DMS 273 treated with DMSO at 0.1 percent for 48 hours (cell line): ENCODE data around the gene AVP.
"Not testable (repeated sequence)": the region's sequence is repeated elsewhere in the genome, so short reads cannot be mapped to it uniquely, and the experiment has no call there.

Experiments used
- DNase-seq: peaks from one replicate; lab custom pipeline; 2025; lab: John Stamatoyannopoulos, UW

AVP gene, protein sequence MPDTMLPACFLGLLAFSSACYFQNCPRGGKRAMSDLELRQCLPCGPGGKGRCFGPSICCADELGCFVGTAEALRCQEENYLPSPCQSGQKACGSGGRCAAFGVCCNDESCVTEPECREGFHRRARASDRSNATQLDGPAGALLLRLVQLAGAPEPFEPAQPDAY

DNA sequence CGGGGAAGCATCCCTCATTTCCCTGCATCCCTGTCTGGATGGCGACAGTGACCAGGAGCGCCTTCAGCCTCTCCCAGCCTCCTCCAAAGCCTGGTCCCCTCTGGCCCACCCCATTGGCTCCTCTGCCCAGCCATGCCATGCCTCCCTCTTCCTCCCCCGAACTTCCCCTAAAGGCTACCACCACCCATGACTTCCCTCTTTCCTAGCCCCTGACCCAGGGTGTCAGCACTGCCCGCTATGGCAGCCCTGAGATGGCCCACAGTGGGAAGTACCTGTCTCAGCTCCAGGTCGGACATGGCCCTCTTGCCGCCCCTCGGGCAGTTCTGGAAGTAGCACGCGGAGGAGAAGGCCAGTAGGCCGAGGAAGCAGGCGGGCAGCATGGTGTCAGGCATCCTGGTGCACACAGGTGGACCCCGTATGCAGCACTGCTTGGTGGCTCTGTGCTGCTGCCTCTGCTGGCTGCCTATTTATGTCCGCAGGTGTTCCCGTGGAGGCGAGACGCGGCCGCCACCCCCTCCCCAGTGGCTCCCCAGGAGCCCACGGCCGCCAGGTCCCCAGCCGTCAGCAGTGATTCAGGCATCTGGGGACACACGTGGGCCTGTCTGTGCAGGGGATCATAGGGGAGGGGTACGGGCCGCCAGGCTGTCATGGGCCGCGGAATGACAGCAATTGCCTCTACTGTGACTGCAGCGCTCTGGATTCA is at the start of gene AVP:
AVP (minus strand) TSS at position 442 of the 703 bp plus-strand sequence; CDS start at position 392, 50 bp downstream.
- no peak for DNase-seq

DNA sequence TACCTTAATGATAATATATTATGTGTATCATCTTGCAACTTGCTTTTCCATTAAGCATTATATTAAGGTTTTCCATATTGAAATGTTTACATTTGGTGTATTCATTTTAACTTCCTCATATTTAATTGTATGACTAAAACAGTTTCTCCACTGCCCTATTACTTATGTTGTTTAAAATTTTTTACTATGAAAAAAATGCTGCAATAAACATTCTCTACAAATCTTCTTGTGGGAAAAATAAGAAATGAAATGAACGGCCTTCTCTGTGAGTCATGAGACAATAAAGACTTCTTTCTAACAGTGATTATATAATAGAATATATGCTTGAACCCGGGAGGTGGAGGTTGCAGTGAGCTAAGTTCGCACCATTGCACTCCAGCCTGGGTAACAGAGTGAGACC is 49.6 kb upstream of the AVP start:
- DNase-seq = no peak

DNA sequence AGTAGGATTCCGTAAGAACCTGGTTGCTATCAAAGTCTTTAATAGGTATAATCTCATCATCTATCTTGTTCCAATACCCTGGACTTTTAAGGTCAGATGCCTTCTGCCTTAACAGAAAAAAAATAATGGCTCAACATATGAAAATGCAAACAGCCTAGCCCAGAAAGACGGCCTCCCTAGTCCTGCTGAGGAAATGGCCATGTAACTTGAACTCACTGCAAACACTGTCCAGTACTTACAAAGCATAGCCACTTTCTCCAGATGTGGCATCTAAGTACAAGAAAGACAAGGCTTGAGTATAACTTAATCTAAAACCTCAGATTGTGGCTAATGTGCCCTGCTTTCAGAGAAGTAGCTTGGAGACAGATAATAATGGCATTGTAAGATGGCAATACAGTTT is 48.6 kb upstream of the AVP start:
- no peak for DNase-seq

DNA sequence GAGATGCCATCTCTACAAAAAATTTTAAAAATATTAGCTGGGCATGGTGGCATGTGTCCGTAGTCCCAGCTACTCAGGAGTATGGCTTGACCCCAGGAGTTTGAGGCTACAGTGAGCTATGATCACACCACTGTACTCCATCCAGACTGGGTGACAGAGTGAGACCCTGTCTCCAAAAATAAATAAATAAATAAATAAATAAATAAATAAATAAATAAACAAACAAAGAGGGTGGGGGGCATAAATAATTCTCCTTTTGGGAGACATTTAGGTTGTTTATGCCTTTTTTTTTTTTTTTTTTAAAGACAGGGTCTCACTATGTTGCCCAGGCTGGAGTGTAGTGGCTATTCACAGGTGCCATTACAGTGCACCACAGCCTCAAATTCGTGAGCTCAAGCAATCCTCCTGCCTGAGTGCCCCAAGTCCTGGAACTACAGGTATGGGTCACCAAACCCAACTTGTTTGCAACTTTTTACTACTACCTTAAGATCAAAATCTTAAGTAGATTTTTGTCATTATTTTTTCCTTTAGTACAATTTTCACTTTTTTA is 45.6 kb upstream of the AVP start:
- DNase-seq = no peak

DNA sequence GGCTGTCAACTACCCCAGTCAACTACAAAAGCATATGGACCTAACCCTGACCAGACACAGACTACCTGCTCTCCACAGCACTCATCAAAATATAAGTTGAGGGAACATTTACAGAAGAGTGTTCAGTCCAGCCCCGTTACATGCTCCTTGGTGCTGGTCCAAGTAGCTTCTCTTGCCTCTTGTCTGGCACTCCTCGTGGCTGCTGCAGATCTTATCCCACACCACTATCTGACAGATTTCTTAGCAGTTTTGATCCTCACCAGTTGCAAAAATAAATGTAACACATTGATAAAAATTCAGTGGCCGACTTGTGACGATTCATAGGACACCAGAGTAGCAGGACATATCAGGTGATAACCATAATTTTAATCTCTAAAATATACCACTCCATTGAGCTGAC is 44.6 kb upstream of the AVP start:
- no peak for DNase-seq

DNA sequence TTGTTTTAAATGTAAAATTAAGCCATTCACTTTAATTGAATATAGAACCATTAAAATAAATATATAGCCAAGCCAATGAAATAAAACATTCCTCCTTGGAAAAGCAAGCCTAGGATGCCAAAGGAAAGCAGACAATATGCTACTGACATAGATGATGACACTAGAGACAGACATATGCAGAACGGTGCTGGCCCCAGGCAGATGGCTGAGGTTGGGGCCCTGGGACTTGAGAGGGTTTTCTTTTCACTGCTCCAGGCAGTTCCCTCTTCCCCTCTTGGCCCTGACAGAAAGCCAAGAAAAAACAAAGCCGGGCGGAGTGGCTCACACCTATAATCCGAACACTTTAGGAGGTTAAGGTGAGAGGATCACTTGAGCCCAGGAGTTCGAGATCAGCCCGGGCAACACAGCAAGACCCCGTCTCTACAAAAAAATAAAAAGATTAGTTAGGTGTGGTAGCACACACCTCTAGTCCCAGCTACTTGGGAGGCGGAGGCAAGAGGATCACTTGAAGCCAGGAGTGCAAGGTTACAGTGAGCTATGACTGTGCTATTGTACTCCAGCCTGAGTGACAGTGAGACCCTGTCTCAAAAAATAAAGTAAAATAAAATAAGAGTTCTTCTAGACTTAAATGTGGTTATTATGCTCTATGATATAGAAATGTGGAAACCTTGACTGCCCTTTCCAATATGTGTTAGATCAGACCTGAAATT is 43.9 kb upstream of the AVP start:
- DNase-seq = no peak

DNA sequence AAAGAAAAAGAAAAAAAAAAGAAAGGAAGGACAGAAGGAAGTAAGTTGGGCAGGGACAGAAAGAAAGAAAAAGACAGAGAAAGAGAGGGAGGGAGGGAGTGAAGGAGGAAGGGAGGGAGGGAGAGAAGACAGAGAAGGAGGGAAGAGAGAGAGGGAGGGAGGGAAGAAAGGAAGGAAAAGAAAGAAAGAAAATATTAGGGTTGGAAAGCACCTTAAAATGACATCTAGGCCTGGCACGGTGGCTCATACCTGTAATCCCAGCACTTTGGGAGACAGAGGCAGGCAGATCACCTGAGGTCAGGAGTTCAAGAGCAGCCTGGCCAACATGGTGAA is 42.0 kb upstream of the AVP start:
- DNase-seq = no peak

DNA sequence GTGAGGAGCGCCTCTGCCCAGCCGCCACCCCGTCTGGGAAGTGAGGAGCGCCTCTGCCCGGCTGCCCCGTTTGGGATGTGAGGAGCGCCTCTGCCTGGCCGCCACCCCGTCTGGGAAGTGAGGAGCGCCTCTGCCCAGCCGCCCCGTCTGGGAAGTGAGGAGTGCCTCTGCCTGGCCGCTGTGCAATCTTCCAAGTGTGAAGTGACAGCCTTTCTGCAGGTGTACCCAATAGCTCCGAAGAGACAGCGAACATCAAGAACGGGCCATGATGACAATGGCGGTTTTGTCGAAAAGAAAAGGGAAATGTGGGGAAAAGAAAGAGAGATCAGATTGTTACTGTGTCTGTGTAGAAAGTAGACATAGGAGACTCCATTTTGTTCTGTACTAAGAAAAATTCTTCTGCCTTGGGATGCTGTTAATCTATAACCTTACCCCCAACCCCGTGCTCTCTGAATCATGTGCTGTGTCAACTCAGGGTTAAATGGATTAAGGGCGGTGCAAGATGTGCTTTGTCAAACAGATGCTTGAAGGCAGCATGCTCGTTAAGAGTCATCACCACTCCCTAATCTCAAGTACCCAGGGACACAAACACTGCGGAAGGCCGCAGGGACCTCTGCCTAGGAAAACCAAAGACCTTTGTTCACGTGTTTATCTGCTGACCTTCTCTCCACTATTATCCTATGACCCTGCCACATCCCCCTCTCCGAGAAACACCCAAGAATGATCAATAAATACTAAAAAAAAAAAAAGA is 41.4 kb upstream of the AVP start:
- not testable (repeated sequence) for DNase-seq

DNA sequence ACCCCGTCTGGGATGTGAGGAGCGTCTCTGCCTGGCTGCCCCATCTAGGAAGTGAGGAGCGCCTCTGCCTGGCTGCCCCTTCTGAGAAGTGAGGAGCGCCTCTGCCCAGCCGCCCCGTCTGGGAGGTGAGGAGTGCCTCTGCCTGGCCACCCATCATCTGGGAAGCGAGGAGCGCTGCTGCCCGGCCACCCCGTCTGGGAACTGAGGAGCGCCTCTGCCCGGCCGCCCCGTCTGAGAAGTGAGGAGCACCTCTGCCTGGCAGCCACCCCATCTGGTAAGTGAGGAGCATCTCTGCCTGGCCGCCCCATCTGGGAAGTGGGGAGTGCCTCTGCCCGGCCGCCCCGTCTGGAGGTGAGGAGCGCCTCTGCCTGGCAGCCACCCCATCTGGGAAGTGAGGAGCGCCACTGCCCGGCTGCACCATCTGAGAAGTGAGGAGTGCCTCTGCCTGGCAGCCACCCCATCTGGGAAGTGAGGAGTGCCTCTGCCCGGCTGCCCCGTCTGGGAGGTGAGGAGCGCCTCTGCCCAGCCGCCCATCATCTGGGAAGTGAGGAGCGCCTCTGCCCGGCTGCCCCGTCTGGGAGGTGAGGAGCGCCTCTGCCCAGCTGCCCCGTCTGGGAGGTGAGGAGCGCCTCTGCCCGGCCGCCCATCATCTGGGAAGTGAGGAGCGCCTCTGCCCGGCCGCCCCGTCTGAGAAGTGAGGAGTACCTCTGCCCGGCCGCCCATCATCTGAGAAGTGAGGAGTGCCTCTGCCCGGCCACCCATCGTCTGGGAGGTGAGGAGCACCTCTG is 40.4 kb upstream of the AVP start:
- DNase-seq = not testable (repeated sequence)

DNA sequence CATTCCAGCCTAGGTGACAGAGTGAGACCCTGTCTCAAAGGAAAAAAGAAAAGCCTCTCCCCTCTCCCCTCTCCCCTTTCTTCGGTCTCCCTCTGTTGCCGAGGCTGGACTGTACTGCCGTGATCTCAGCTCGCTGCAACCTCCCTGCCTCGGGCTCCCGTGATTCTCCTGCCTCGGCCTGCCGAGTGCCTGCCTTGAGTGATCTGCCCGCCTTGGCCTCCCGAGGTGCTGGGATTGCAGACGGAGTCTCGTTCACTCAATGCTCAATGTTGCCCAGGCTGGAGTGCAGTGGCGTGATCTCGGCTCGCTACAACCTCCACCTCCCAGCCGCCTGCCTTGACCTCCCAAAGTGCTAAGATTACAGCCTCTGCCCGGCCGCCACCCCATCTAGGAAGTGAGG is 39.6 kb upstream of the AVP start:
- DNase-seq = not testable (repeated sequence)

DNA sequence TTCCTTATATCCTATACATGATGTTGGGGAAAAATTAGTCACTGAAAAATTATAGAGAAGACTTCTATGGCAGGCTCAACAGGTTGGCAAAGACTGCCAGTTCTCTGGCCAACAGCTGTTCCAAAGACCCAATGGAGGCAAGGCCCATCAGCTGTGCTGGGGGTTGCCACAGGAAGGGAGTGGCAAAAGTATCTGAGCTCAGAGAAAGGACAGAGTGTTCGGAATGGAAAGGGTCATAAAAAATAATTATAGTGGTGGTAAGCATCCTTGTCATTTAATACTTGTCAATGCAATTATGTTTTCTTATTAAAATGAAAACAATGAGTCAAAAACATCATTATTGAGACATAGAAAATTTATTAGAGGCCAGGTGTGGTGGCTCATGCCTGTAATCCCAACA is 39.0 kb upstream of the AVP start:
- DNase-seq = no peak

DNA sequence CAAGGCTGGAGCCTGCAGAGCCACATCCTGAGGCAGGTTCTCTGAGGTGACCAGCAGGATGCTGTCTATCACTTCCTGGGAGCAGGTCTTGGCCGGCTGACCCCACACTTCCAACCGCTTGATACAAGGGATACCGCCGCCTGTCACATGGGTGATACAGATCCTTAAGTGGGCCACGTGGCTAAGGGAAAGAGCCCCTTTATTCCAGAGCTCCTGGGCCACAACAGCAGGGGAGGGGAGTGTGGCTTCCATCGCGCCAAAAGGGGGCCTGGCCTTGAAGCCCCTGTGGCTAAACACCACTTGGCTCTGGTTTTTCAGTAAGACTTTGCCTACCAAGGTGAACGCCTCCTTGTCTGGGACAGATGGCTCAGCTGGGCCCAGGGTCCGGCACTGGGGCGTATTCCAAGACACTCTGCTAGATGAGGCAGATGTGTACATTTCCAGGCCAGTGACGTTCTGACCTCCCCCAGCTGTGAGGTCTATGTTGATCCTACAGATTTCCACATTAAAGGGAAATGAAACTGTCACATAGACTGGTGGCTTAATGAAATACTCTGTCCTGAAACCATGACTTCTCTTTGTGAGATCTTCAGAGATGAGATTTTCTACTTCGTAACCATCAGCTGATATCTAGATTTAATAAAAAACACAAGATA is 37.6 kb upstream of the AVP start:
- no peak for DNase-seq

DNA sequence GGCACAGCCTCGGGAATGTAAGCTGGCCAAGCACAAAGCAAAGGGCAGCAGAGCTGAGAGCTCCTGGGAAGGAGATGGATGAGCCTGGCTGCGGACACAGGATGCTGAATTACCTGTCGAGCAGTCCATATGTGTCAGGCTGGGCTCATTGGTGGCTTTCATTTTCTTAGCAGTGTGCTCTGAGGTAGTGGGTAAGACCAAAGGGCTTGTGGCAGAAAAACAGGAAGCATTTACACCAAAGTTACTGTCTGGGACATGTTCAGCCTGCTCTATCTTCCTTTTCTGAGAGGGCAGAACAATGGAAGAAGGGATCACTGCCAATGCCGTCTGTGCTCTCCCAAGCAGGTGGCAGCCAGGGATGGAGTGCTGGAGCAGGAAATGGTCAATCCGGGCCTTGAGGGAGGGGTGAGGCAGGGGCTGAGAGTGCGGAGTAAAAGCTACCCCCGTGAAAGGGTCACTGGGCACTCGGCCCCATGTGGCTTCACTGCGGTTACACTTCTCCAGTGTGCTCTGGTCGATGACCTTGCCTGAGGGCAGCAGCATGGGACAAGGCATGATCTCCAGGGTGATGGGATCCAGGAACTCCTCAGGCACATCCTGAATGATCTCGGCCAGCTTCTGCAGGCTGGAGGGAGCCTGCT is 36.9 kb upstream of the AVP start:
- DNase-seq = no peak

DNA sequence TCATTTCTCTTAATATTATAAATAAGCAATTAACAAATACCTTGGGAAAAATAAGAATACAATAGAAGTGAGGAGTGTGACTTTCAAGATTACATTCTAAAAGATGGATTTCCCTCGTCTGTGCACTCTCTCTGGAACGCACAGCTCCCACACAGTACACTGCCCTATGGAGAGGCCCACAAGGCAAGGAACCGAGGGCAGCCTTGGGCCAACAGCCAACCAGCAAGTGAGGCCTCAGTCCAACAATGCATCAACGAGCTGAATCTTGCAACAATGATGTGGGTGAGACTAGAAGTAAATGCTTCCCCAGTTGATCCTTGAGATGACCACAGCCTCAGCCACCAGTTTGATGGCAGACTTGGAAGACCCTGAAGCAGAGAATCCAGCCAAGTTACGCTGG is 34.5 kb upstream of the AVP start:
- DNase-seq = no peak

DNA sequence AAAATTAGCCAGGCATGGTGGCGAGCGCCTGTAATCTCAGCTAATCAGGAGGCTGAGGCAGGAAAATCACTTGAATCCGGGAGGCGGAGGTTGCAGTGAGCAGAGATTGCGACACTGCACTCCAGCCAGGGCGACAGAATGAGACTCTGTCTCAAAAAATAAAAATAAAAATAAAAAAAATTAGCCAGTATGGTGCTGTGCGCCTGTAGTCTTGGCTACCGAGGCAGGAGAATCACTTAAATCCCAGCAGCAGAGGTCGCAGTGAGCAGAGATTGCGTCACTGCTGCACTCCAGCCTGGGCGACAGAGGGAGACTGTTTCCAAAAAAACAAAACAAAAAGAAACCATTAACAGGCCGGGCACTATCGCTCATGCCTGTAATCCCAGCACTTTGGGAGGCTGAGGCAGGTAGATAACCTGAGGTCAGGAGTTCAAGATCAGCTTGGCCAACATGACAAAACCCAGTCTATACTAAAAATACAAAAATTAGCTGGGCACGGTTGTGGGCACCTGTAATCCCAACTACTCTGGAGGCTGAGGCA is 33.4 kb upstream of the AVP start:
- peak; percentile 8 for DNase-seq

DNA sequence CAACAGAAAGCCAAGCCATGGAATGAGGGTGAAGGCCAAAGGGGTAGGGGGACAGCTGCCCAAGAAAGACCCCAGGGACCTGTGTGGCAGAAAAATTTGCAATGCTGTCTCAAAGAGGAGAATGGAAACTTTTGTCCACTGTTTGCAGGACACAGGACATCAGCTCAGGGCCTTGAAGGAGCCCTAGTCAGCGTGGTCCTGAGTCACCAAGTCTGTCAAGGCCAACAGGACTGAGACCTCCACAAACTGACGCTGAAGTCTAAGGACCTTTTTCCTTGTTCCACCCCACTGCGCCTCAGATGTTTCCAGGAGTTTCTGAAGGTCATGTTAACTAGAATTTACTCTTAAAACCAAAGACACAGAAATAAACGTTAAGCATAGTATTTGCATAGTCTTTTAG is 31.8 kb upstream of the AVP start:
- no peak for DNase-seq

DNA sequence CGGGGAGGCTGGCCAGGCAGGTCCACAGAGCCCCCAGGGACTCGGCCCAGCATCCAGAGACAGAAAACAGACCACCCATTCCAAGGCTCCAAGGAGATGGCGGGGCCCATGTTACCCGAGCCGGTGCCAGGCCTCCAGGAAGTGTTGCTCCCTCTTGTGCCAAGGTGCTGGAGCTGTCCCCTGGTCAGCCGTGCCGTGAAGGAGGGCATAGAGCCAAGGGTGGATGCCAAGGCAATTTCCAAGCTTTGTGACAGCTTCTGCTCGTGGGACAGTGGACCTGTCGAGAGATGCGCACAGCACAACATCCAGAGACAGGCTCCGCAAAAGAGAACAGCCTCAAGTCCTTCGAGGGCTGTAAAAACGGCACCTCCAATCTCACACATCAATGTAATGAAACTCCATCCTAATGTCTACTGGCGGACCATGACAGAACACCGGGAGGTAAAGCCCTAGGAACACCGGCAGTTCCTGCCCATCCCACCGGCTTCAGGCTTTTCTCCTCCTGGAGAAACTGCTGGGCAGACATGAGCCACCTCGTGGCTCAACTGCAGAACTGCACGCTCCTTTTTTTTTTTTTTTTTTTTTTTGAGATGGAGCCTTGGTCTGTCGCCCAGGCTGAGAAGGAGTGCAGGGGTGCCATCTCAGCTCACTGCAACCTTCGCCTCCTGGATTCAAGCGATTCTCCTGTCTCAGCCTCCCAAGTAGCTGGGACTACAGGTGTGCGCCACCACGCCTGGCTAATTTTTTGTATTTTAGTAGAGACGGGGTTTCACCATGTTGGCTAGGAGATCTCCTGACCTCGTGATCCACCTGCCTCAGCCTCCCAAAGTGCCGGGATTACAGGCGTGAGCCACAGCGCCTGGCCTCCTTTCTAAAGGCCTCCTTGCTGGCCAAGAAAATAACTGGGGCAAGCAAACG is 30.9 kb upstream of the AVP start:
- no peak for DNase-seq

DNA sequence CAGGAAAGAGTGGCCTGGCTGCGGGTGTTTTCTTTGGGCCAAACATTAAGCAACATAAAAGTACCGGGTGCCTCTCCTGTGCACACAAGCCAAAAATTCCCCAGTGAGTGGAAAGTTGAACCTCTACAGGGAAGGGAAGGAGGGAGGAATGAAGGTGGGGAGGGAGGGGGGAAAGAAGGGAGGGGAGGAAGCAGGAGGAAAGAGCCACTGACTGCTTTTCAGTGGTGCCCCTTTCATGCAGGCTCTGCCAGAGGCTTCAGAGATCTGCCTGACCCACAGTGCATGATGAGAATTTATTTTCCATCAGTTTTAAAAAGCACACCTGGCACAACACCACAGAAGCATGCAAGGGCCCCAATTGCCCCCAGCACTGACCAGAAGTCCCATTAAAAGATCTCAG is 27.5 kb upstream of the AVP start:
- no peak for DNase-seq

DNA sequence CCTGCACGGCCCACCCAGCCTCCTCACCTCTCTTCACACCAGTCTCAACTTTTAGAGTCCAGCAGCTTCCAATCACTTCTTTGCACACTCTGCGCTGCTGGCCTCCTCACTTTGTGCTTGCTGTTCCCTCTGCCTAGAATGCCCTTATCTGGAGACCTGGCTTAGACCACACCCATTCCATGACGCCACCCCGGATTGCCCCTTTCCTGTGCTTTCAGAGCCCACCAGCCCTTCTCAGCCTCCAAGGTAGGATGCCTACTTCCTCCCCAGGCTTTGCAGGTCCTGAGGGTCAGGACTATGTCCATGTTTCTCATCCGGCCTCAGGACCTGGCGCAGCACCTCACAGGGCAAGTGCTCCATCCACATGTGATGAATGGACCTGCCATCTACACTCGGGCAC is 27.0 kb upstream of the AVP start:
- DNase-seq = no peak
